GM19324 (cell line): ENCODE measurements around the gene CCK.

Experiments
- ATAC-seq: cut with Tn5 transposase; IDR thresholded peaks from one replicate; pipeline ENCODE4 v1.9.1; 2021; ENCODE audit warnings: mild to moderate bottlenecking, moderate library complexity; ENCODE audit not compliant: unreplicated experiment, low FRiP score

The CCK gene

DNA sequence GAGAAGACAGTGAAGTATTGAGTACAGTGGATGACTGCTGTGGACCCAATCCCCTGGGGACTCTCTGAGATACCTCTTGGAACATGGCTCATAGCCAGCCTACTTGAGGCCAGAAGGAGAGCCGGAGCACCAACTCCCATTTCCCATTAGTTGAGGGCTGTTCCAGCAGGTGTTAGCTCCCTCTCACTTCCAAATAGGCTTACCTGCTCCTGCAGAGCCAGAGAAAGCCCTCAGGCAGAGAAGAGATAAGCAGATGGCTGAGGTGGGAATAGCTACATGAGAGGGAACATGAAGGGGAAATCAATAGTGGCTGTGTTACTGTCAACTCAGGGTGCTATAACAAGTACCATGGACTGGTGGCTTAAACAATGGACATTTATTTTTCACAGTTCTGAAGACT lies 4.6 kb upstream of the CCK start:
- no peak for ATAC-seq

DNA sequence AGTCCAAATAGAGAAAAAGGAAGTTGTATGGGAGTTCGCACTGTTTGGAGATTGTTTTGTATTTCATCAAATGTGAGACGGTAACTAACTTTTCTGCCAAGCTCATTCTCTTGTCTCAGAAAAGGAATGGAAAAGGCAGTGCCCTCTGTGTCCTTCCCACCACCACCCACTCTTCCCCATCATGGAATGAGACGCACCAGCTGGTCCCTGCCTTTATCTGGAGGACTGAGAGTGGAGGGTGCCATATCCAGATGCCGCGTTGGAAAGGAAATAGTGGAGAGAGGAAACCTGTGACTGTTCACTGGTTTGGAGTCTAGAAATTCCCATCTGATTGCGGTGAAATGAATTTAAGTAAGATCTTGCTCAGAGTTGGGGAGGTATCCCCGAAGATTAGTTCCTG lies 3.7 kb upstream of the CCK start:
- ATAC-seq, result no peak

DNA sequence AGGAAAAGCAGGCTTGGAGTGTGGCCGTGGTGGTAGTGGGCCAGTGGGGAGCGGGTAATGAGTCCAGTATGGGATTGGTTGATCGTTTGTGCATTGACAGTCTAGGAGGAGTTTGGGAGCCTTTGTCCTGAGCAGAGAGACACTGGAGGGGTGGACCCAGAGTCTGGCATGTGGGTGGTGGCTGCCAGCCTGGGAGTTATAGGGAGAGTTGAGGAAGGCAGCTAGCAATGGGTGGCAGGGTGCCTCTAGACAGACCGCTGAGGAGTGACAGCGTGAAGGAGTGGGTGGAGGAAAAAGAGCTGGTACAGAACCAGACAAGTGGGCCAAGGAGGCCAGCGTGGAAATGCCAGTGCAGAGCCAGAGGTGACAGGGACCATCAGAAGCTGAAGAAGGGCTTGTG lies 1.9 kb upstream of the CCK start:
- no peak for ATAC-seq

DNA sequence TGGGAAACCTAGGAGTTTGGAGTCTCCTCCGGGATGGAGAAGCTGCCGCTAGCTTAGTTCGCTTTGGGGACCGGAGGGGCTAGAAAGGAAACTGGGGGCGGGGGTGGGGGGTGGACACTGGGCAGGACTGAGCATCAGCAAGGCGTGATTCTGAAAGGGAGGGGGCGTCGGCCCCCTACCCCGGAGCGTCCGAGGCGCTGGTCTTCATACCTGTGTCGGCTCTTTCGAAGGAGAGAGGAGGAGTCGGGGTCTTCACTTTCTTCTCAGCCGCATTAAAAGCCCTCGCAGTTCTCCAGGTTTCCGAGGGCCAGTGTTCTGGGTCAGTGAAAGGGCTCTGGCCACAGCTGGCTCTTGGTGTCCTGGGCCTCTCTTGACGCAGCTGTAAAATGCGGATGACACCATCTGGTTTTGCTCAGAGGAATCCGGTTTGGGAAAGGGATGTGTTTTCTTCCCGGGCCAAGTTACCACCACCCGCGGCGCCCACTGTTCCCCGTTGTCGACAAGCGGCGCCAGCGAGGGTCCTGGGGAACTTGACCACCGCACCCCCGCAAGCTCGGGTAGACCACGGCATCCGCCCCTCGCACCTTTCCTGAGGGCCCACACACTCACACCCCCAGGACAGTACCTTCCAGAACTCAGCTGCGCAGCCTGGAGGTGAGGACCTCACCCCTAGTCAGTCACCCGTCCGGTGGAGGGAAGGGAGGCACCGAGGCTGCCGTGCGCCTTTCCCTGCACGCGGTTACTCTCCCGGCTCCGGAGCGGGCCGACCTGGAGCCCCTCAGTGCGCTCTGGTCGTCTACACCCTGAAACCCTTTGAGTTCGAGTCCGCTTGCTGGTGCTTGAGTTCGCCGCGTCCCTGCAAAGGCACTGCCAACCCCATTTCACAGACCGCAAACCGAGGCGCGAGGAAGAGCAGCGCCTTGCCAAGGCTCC lies 660 bp downstream of the CCK start:
- ATAC-seq, result no peak

DNA sequence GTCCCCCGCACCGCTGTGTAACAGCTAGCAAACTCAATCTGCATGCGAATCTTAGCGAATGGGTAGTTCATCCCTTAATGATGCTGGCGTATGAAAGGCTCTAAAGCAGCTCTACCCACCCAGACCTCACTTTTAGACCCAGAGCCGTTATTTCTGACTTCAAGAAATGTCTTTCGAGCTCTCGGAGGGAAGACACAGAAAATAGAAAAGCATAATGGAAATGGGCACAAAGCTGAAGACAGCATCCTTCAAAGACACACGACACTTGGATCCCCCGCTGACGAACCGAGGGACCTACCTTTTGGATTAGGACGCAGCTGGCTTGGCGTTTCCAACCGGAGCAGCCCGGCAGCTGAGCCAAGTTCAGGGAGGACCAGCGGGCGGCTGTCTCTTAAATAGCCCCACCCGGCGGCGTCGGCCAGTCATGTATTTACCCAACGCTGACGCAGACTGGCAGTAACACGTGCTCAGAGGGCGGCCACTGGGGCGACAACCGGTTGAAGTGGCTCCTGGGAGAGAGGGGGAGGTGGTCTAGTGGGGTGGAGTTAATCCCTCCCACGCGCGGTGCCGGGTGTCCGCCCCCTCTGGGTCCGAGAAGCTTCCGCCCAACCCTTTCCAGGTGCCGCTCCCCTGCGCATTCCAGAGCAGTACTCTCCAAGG lies 1.5 kb downstream of the CCK start:
- no peak for ATAC-seq

DNA sequence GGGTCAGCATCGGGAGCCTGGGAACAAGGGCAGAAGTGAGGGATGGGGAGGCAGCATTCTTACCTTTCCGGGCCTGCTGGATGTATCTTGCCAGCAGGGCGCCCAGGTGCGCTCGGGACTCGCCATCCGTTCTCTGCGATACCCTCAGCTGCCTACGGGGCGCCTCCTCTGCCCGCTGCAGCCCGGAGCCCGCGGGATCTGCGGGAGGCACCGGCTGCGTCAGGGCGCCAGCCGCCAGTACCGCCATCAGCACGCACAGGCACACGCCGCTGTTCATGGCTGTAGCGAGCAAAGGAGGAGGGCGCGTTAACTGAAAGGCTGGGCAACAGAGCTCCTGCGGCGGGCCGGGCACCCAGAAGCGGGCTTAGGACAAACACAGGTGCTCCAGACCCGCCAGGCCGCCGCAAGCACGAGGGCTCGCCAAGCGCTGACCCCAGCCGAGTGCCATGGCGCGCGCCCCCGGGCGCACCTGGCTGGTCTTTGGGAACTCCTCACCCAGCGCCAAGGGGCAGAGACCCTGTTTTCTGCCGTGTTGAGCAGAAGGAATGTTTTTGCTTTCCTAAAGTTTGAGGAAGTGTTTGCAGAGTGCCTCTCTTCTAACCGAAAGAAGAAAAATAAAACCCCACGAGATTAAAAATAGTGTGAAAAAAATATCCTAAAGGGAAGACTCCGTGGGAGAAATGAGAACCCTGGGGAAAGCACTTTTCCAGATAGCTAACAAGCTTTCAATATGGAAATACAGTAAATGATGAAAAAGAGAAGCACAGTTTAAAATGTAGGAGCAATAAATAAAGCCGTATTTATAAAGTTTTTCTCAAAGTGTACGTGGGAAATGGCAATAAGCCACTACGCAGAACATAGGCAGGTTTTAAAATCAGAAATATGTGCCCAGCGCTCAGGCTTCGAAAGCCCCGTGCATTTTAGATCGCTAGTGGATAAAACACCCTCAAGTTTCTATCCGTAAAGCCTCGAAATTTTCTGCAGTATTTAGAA lies 2.3 kb downstream of the CCK start:
- ATAC-seq, result no peak

DNA sequence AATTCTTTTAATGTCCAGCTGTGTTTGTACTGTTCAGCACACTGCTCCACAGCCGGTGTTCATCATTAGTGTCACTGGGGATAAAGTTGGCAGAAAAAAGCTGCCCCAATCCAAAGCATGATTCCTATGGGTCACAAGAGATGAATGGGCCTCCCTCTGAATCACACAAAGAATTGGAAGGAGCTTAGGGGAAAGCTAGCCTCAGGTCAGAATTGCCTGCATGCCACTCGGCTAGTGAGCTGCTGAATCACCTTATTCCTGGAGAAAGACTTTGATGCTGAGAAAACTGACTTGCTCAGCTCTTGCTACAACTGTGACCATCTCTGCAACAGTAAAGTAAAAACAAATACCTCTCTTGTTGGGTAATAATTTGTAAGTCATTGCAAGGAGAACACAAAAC lies 3.5 kb downstream of the CCK start:
- ATAC-seq, result no peak

DNA sequence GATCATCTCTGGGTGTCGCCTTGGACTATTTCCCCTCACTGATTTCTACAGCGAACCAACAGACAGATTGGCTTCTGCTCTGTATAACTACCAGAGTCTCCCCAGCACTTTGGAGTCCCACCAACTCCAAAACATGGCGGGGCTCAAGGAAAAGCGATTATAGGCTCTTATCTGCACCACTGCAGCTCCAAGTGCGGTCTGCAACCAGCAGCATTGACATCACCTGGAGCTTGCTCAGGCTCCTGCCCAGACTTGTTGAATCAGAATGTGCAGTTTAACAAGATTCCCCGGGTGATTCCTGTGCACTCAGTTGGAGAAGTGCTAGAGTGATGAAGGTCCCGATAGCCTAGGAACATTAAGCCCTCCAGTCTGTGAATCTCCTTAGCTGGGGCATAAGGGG lies 9.0 kb downstream of the CCK start:
- ATAC-seq, result no peak

DNA sequence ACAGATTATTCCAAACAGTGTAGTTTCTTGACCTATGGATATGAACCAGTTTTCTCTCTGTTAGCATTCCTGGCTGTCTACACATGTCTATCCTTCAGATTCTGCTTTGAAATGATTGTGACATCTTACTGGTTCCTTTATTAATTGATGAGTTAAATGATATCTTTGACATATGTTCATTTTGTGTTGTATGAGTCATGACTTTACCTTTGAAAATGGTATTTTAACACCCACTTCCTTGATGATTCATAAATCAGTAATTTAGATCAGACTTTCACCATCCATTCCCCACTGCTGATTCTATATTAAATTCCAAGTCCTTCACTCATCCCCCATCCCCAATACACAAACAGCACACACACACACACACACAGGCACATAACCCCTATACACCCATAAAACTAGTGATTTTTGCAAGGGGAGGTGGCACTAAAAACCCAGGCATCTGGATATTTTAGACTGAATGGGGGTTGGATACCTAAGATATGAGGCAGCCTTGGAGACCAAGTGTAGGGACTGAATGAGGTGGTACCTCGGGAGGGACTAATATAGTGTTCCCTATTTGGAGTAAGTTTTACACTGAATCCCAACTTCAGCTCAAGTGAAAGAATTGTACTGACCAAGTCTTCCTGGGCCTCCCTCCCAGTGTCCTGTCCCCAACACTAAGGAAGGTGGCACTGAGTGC lies 9.7 kb downstream of the CCK start:
- ATAC-seq, result no peak

DNA sequence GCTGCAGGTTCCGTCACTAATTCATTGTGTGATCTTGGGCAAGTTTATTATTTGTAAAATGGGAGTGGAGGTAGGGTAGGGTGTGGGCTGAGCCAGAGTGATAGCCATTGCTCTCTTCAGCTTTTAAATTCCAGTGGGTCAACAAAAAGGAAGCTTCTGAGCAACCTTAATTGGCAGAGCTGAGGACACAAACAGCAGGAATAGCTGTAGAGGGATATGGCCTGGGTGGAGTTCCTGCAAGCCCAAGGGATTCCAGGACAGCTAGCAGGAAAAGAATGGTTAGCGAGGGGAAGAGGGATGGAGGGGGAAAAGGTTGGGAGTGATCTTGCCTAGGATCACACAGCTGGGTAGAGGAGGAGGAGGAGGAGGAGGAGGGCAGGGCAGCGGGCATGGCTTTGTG lies 11.4 kb downstream of the CCK start:
- ATAC-seq, result no peak

DNA sequence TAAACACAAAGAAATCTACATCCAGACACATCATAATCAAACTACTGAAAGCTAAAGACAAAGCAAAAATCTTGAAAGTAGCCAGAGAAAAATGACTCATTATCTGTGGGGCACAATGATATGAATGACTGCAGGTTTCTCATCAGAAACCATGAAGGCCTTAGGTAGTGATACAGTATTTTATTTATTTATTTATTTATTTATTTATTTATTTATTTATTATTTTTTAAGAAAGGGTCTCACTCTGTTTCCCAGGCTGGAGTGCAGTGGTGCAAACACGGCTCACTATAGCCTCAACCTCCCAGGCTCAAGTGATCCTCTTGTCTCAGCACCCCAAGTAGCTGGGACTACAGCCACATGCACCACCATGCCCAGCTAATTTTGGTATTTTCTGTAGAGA lies 15.2 kb downstream of the CCK start:
- no peak for ATAC-seq

DNA sequence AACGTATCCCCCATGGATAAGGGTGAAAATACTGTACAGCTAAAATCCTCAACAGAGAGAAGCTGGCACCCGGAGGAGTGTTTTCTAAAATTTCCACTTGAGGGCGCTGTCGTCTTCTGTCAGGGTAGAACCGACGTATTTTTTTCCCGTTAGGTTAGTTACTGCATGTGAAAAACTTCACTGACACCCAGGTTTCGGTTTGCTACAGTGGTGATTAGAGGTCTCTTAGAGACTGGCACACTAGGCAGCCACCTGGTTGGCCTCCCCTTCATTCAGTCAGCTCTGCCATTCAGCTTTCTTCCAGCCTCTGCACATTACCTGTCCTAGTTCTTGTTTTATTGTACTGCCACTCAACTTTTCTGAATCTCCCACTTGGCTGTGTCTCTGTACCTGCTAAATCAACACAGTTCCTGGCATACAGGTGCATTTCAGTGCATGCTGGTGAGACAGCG lies 18.4 kb downstream of the CCK start:
- ATAC-seq, result peak; percentile 60

DNA sequence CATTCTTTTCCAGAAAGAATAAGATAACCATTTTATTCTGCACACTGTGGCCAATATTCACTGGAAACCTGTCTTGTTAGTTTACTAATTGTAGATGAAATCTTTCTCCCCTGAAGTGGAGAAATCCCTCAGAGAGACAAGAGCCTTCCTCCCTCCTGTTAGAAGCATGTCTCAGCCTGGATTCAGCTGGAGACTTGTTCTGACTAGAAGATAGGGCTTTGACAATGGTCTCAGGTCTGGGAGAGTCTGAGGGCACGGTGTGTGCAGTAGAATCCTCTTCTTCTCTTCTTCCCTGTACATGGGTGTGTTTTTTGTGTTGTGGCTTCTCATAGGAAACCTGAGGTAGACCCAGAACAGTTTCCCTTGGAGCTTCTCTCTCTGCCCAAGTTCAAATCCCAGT lies 19.9 kb downstream of the CCK start:
- no peak for ATAC-seq

DNA sequence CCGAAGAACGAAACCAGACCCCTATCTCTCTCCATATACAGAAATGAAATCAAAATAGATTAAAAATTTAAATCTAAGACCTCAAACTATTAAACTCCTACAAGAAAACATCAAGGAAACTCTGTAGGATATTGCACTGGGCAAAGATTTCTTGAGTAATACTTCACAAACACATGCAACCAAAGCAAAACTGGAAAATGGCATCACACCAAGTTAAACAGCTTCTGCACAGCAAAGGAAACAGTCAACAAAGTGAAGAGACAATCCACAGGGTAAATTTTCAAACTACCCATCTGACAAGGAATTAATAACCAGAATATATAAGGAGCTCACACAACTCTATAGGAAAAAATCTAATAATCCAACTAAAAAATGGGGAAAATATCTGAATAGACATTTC lies 29.4 kb downstream of the CCK start:
- no peak for ATAC-seq

DNA sequence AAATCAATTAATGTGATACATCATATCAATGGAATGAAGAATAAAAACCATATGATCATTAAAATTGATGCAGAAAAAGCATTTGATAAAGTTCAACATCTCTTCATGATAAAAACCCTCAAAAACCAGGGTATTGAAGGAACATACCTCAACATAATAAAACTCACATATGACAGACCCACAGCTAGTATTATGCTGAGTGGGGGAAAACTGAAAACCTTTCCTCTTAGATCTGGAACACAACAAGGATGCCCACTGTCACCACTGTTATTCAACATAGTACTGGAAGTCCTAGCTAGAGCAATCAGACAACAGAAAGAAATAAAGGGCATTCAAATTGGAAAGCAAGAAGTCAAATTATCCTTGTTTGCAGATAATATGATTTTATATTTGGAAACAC lies 30.5 kb downstream of the CCK start:
- no peak for ATAC-seq

DNA sequence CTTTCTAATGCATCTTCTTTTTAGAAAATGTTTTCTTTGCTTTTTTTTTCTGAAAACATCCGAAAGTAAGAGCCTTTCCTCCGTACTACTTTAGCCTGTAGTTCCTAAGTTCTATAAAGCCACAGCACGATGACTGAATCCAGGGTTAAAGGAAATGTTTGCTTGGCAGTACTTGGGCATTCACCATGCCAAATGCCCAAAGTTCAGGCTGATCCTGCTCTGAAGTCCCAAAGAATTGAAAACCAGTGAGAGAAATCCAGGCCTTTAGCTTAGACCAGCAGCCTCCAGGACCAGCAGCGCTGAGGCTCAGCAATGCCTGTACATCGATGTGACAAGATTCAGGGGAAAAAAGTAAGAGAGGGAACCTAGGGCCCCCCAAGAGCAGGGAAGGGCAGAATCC lies 35.1 kb downstream of the CCK start:
- ATAC-seq, result no peak

DNA sequence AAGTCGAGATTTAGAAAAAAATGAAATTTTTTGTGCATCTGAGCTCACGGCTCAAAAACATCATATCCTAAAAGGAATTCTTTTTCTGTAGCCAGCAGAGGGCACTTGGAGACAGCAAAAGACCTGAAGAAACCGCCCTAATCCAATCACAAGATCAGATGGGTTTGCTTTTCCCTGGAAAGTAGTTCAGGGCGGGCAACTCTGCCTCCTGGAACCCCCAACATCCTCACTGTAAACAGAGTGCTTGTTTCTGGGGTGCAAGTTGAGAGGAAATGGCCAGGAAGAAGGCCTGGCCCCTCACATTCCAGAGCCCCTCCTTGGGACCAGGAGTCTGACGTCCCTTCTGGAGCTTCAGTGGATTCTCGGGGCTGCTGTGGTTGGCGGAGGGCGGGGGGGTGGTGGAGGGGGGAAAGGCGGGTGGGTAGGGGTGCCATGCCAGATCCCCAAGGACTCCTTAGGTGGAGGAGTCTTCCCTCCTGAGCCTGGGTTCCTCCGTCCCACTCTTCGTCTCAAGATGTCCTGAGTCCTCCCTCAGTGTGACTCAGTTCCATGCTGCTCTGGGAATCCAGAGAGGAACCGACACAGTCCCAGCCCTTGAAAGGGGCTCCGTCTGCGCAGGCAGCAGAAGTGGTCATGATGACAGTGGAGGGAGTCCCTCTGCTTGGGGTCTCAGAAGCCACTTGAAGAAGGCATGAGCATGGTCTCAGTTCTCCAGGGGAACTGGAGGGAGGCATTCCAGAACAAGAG lies 35.9 kb downstream of the CCK start:
- no peak for ATAC-seq

DNA sequence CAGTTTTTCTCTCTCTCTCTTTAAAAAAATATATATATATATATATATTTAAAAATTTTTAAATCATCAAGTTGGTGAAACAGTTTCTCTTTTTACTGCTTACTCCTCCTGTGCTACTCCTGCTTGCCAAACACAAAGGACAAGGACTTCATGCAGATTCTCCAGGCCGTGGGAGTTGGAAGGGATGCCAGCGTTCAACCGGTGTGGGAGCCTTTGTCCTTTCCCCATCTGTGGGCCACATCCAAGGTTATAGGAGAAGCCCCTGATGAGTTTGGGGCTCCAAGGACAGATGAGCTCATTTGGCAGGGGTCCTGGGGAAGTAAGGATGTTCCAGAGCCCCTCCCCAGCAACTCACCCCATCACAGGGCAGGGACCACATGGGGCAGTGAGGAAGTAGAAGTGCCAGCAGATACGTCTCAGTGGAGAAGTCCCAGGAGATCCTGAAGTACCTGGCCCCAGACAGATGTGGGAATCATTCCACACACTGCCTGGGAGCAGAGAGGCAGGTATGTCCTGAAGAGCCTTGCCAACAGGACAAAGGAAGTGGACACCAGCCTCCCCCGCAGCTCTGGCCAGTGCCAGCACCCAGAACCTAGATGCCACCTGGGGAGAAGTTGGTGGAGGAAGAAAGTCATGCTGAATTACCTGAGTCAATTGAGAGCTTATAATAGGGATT lies 36.6 kb downstream of the CCK start:
- no peak for ATAC-seq

DNA sequence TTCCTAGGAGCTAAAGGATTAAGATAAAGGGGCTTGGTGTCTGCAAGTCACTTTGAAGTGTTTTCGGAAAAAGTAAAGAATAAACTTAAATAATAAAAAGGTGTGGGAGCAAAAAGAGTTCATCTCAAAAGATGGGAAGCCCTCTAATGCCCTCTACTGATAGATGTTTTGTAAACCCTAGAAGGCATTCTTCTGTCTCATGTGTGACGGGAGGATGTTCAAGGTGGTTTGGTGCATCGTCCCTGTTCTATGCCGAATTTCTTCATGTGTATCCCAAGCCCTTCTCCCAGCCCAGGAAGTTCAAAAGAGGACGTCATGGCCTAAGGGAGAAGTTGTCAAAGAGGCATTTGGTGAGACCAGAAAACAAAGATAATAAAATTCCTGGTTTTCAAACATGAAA lies 37.2 kb downstream of the CCK start:
- ATAC-seq, result no peak
